ENCODE measurements around the gene KIF26B. TPM values are rescaled to one million over a fixed set of nuclear protein-coding genes. Genes with fewer than 3 reads are reported as not detected.

KIF26B gene
- total RNA-seq, 3 donors from 2014 or later = 0.14 to 3.2 (median 0.39) TPM

GRCh38 chr1:245301162-245301580, 146.4 kb downstream of the KIF26B start:
- intact Hi-C loops (cut with DNase I, micrococcal nuclease) = no loop called here
- no peak overlapping the region for H3K4me3 ChIP-seq
- DNase-seq = no peak

GRCh38 chr1:245301921-245302320, 147.1 kb downstream of the KIF26B start:
- no peaks in the 10 kb centered on the region for H3K36me3 ChIP-seq (ENCODE audit: low read depth)
- no peaks in the 10 kb centered on the region for H3K4me1 ChIP-seq (ENCODE audit: low read depth)
- DNase-seq (no peak), ATAC-seq (no peak)
- no peak overlapping the region for H3K4me3 ChIP-seq
- no peaks in the 10 kb centered on the region for H3K9me3 ChIP-seq
- no peak for TF ChIP-seq CTCF (IDR thresholded peaks at IDR 0.05)
- intact Hi-C loops (cut with DNase I, micrococcal nuclease) = no loop called here

More at GRCh38 chr1:245301162-245301580, 146.4 kb downstream of the KIF26B start:
- no peak for TF ChIP-seq CTCF (IDR thresholded peaks at IDR 0.05)
- Histone ChIP-seq H3K36me3 (ENCODE audit: low read depth) (no peaks in the 10 kb centered on the region), H3K9me3 (no peaks in the 10 kb centered on the region), H3K4me1 (ENCODE audit: low read depth) (no peaks in the 10 kb centered on the region)
- ATAC-seq = no peak

- no peak for DNase-seq
- Histone ChIP-seq H3K4me1 (ENCODE audit: low read depth) (no peaks in the 10 kb centered on the region), H3K9me3 (no peaks in the 10 kb centered on the region), H3K36me3 (ENCODE audit: low read depth) (no peaks in the 10 kb centered on the region), H3K4me3 (no peak overlapping the region)
- TF ChIP-seq CTCF (IDR thresholded peaks at IDR 0.05) = no peak
- no peak for ATAC-seq
- intact Hi-C loops (cut with DNase I, micrococcal nuclease) = no loop called here
Measured at GRCh38 chr1:245304698-245305097, 149.9 kb downstream of the KIF26B start.

GRCh38 chr1:245306020-245306419, 151.2 kb downstream of the KIF26B start:
- intact Hi-C loops (cut with DNase I, micrococcal nuclease) = no loop called here
- H3K36me3 ChIP-seq (ENCODE audit: low read depth) = no peaks in the 10 kb centered on the region
- H3K4me3 ChIP-seq = no peak overlapping the region
- no peaks in the 10 kb centered on the region for H3K4me1 ChIP-seq (ENCODE audit: low read depth)
- DNase-seq (no peak), ATAC-seq (no peak)
- TF ChIP-seq CTCF (IDR thresholded peaks at IDR 0.05) = no peak
- H3K9me3 ChIP-seq = no peaks in the 10 kb centered on the region

GRCh38 chr1:245306628-245307410, 152.0 kb downstream of the KIF26B start:
- DNase-seq (no peak), ATAC-seq (no peak)
- no peak overlapping the region for H3K4me3 ChIP-seq
- intact Hi-C loops (cut with DNase I, micrococcal nuclease) = no loop called here
- H3K36me3 ChIP-seq (ENCODE audit: low read depth) = no peaks in the 10 kb centered on the region
- H3K9me3 ChIP-seq = no peaks in the 10 kb centered on the region
- H3K4me1 ChIP-seq (ENCODE audit: low read depth) = no peaks in the 10 kb centered on the region
- TF ChIP-seq CTCF (IDR thresholded peaks at IDR 0.05) = no peak
